HG02642 (cell line): Measurements from ENCODE around the gene ULK4.
A peak's percentile ranks its signal among the peaks of the same experiment; 100 is the strongest.

Experiments used
- ATAC-seq: cut with Tn5 transposase; IDR thresholded peaks from one replicate; pipeline ENCODE4 v1.9.1; 2021; ENCODE audit warnings: mild to moderate bottlenecking; ENCODE audit not compliant: unreplicated experiment, poor library complexity

ULK4 gene

GRCh38 chr3:41523897-41524296 lies 438.0 kb downstream of the ULK4 start:
- no peak for ATAC-seq

GRCh38 chr3:41522612-41523011 lies 439.3 kb downstream of the ULK4 start:
- ATAC-seq: peak; percentile 76

- ATAC-seq: no peak
Measured at GRCh38 chr3:41521010-41521655, 440.8 kb downstream of the ULK4 start.

GRCh38 chr3:41519746-41520145 lies 442.2 kb downstream of the ULK4 start:
- no peak for ATAC-seq

GRCh38 chr3:41518626-41519025 lies 443.3 kb downstream of the ULK4 start:
- no peak for ATAC-seq

- ATAC-seq: no peak
Measured at GRCh38 chr3:41508063-41508696, 453.7 kb downstream of the ULK4 start.

- no peak for ATAC-seq
Measured at GRCh38 chr3:41507336-41508062, 454.4 kb downstream of the ULK4 start.

- no peak for ATAC-seq
Measured at GRCh38 chr3:41503998-41504623, 457.8 kb downstream of the ULK4 start.

- no peak for ATAC-seq
Measured at GRCh38 chr3:41502481-41502880, 459.4 kb downstream of the ULK4 start.

- ATAC-seq: no peak
Measured at GRCh38 chr3:41502023-41502422, 459.9 kb downstream of the ULK4 start.

- ATAC-seq: no peak
Measured at GRCh38 chr3:41498847-41499246, 463.1 kb downstream of the ULK4 start.

- ATAC-seq: no peak
Measured at GRCh38 chr3:41490360-41490759, 471.5 kb downstream of the ULK4 start.

- no peak for ATAC-seq
Measured at GRCh38 chr3:41489231-41489630, 472.7 kb downstream of the ULK4 start.

GRCh38 chr3:41488501-41488900 lies 473.4 kb downstream of the ULK4 start:
- ATAC-seq: no peak

GRCh38 chr3:41485484-41485883 lies 476.4 kb downstream of the ULK4 start:
- ATAC-seq: no peak

- no peak for ATAC-seq
Measured at GRCh38 chr3:41482134-41482533, 479.8 kb downstream of the ULK4 start.

GRCh38 chr3:41478278-41478677 lies 483.6 kb downstream of the ULK4 start:
- ATAC-seq: no peak

GRCh38 chr3:41477399-41478014 lies 484.4 kb downstream of the ULK4 start:
- ATAC-seq: no peak

- ATAC-seq: no peak
Measured at GRCh38 chr3:41469083-41469482, 492.8 kb downstream of the ULK4 start.

- no peak for ATAC-seq
Measured at GRCh38 chr3:41467481-41467880, 494.4 kb downstream of the ULK4 start.

GRCh38 chr3:41464858-41465257 lies 497.0 kb downstream of the ULK4 start:
- no peak for ATAC-seq
